ENCODE data around the gene POLG2.

GRCh38 chr17:64458756-64459155 lies 38.1 kb downstream of the POLG2 start:
- TF ChIP-seq CTCF (conservative IDR thresholded peaks at IDR 0.05; ENCODE audit: low read length) (no peak), EZH2phosphoT487 (IDR thresholded peaks at IDR 0.05; ENCODE audit: borderline replicate concordance, low read depth, low read length) (no peak)

Measured in OCI-LY7 (cell line).